ENCODE measurements around the gene NYNRIN. TPM values are rescaled to one million over a fixed set of nuclear protein-coding genes. Genes with fewer than 3 reads are reported as not detected.
A peak's percentile ranks its signal among the peaks of the same experiment; 100 is the strongest.

NYNRIN gene
- total RNA-seq, 4 donors from 2014 or later, result 3.2 to 15.5 (median 10.3) TPM

DNA sequence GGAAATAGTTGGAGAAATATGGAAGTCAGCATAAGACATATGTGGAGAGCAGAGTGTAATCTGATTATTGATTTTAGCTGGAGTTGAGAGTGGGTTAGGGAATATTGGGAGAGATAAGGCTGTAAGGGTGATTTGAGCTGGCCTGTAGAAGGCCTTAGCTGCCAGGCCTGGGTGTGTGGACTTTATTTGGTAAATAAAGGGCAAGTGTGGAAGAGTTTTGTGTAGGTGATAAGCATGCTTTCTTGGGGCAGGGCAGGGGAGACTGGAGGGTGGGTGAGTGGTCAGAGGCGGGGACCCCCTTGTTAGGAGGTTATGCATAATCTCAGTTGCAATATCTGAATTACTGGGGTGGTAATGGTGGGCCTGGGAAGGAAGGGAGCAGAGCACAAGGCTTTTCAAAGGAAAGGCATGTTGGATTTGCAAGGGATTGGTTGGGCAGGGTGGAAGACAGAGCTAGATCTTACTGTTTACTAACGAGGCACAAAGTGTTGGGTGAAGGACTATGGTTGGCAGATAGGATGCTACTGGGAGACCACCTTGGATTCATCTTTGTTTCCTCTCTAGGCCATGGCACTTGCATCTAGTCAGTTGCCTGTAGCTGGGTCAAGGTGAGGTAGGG, 36.5 kb downstream of the NYNRIN start:
- no peak overlapping the region for H3K27ac ChIP-seq
- H3K4me1 ChIP-seq, result peaks cover 0 to 46% (median 13%) of the 10 kb centered on the region in 4 donors
- H3K4me3 ChIP-seq, result no peak overlapping the region
- TF ChIP-seq CTCF (IDR thresholded peaks at IDR 0.05) (no peak), POLR2A (IDR thresholded peaks at IDR 0.05) (no peak)
- H3K9me3 ChIP-seq, result no peaks in the 10 kb centered on the region
- no peak for DNase-seq
- H3K27me3 ChIP-seq, result no peaks in the 10 kb centered on the region
- peaks cover 0 to 79% (median 0%) of the 10 kb centered on the region in 3 donors for H3K36me3 ChIP-seq

DNA sequence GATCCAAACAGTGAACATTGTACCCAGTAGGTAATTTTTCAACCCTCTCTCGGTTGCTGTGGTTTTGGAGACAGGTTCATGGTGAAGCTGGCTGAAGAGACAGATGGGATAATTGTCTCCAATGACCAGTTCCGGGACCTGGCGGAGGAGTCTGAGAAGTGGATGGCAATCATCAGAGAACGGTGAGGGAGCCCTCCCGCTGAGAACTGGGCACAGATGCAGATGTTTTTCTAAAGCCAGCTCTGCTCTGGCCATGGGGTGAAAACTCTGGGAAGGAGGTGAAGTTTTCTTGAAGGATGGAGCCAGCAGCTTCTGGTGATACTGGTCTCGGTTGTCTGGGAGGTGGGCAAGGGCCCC, 37.2 kb downstream of the NYNRIN start:
- peak overlapping the region in 3 of 4 donors; percentile 33 to 67 (median 46) for H3K27ac ChIP-seq
- no peaks in the 10 kb centered on the region for H3K9me3 ChIP-seq
- TF ChIP-seq POLR2A (IDR thresholded peaks at IDR 0.05) (no peak), CTCF (IDR thresholded peaks at IDR 0.05) (no peak)
- H3K4me3 ChIP-seq, result no peak overlapping the region
- H3K36me3 ChIP-seq, result peaks cover 0 to 86% (median 0%) of the 10 kb centered on the region in 3 donors
- peaks cover 0 to 48% (median 12%) of the 10 kb centered on the region in 4 donors for H3K4me1 ChIP-seq
- no peak for DNase-seq
- H3K27me3 ChIP-seq, result no peaks in the 10 kb centered on the region

DNA sequence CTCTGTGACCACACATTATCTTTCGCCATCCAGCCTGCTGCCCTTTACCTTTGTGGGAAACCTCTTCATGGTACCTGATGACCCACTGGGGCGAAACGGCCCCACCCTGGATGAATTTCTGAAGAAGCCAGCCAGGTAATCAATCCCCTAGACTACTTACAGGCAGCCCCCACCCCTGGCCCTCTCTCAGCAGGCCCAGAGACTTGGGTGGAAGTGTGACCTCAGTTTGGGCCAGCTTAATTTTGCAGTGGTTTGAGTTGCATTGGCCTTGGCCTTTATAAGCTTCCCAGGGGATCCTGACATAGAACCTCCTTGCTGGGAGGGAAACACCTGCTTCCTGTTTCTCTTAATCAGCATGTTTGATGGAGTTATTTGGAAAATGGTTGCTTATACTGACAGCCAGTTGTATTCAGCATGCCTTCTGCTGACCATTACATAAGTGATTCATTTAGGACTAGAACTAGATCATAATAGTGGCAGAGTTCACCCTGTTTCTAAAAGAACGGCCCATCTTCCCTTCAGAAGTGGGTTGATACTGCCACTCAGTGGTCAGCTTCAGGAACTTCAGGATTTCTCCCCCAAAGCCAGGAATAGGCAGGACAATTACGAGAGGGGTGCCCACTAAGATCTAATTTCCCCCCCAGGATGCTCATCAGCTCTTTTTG, 37.7 kb downstream of the NYNRIN start:
- no peak for DNase-seq
- Histone ChIP-seq H3K27ac (peak overlapping the region in 3 of 4 donors; percentile 33 to 67 (median 46)), H3K4me3 (no peak overlapping the region), H3K27me3 (no peaks in the 10 kb centered on the region), H3K4me1 (peaks cover 2 to 48% (median 9%) of the 10 kb centered on the region in 4 donors), H3K9me3 (no peaks in the 10 kb centered on the region), H3K36me3 (peaks cover 0 to 88% (median 0%) of the 10 kb centered on the region in 3 donors)
- TF ChIP-seq POLR2A (IDR thresholded peaks at IDR 0.05) (no peak), CTCF (IDR thresholded peaks at IDR 0.05) (peak; percentile 56 to 90 (median 82))

GRCh38 chr14:24437020-24437735, 38.4 kb downstream of the NYNRIN start:
- no peak for DNase-seq
- no peak overlapping the region for H3K4me3 ChIP-seq
- no peaks in the 10 kb centered on the region for H3K27me3 ChIP-seq
- H3K27ac ChIP-seq, result peak overlapping the region in 3 of 4 donors; percentile 33 to 46 (median 40)
- peaks cover 4 to 46% (median 7%) of the 10 kb centered on the region in 4 donors for H3K4me1 ChIP-seq
- H3K36me3 ChIP-seq, result peaks cover 0 to 85% (median 0%) of the 10 kb centered on the region in 3 donors
- H3K9me3 ChIP-seq, result no peaks in the 10 kb centered on the region
- TF ChIP-seq CTCF (IDR thresholded peaks at IDR 0.05) (no peak), POLR2A (IDR thresholded peaks at IDR 0.05) (no peak)

GRCh38 chr14:24437736-24438067, 38.9 kb downstream of the NYNRIN start:
- Histone ChIP-seq H3K4me1 (peaks cover 4 to 41% (median 6%) of the 10 kb centered on the region in 4 donors), H3K4me3 (no peak overlapping the region), H3K9me3 (no peaks in the 10 kb centered on the region), H3K27me3 (no peaks in the 10 kb centered on the region), H3K27ac (peak overlapping the region in 2 of 4 donors; percentile 33 to 40), H3K36me3 (peaks cover 0 to 80% (median 0%) of the 10 kb centered on the region in 3 donors)
- no peak for TF ChIP-seq CTCF (IDR thresholded peaks at IDR 0.05)
- no peak for TF ChIP-seq POLR2A (IDR thresholded peaks at IDR 0.05)
- no peak for DNase-seq

Data from Peyer's patch (tissue), 4 donors.